HCT116 (cell line): ENCODE data around the gene GTPBP10. TPM values are rescaled to one million over a fixed set of nuclear protein-coding genes. Genes with fewer than 3 reads are reported as not detected.

Source experiments
- ATAC-seq: fragments of 200-7000 bp; cut with Tn5 transposase; 2 replicates; pipeline ENCODE4 v1.9.1; 2020; ENCODE audit warnings: mild to moderate bottlenecking, moderate library complexity
- BruUV-seq: library from RNA; stranded (reverse); fragments of 400-500 nt; replicated peaks from 2 replicates; lab custom pipeline; 2021; lab: Mats Ljungman, UMichigan
- CTCF ChIA-PET: fragments of 300-600 bp; sonication (Branson Sonifier 250); formaldehyde crosslinking; loops from one replicate; lab custom pipeline; 2021; ENCODE audit warnings: antibody characterized with exemption; lab: Charles Lee
- POLR2A ChIA-PET: fragments of 300-600, 350-600 bp; sonication (Branson Sonifier 250); formaldehyde crosslinking; loops from one replicate; lab custom pipeline; 2021; ENCODE audit warnings: antibody characterized with exemption; lab: Charles Lee
- RAD21 ChIA-PET, 2 experiments: fragments of 300-600 bp; sonication (Branson Sonifier 250); formaldehyde crosslinking; loops; one replicate each; lab custom pipeline; 2023; ENCODE audit warnings: low total read pairs in 2 of 2; ENCODE audit not compliant: uncharacterized antibody in 2 of 2, unreplicated experiment in 2 of 2, low non-redundant PET in 1 of 2; lab: Charles Lee
- DNase-seq: peaks from one replicate; pipeline ENCODE4 v3.0.0-alpha.2; 2010; ENCODE audit warnings: low read depth, low spot score
- H2AFZ ChIP-seq: fragments of 200-600 bp; shearing (Covaris generic), sonication (generic); 2 replicates; pipeline ENCODE4 v1.6.1; 2017; ENCODE audit warnings: low read depth, mixed run types, mixed read lengths, antibody characterized with exemption, low read length; ENCODE audit not compliant: poor library complexity, severe bottlenecking
- H3K27ac ChIP-seq: 2 replicates; pipeline ENCODE4 v1.5.1; 2012; ENCODE audit warnings: low read depth, low read length
- H3K27me3 ChIP-seq: fragments of 200-600 bp; sonication (generic); 2 replicates; pipeline ENCODE4 v1.6.1; 2016; ENCODE audit warnings: mixed run types, low read length, mixed read lengths; ENCODE audit not compliant: insufficient read depth
- H3K36me3 ChIP-seq, 2 experiments: fragments of 200-500 bp in 1 of 2; fragments of 200-600 bp in 1 of 2; sonication (Bioruptor generic) in 1 of 2; sonication (generic) in 1 of 2; 2 replicates each; pipeline versions ENCODE4 v1.5.1 to v1.6.1; 2014 to 2016; ENCODE audit warnings: low read length in 2 of 2, inconsistent platforms in 1 of 2, mixed read lengths in 1 of 2, mixed run types in 1 of 2; ENCODE audit not compliant: insufficient read depth in 2 of 2, control insufficient read depth in 1 of 2
- H3K4me1 ChIP-seq, 2 experiments: fragments of 200-600 bp in 1 of 2; sonication (generic) in 1 of 2; 2 replicates each; pipeline versions ENCODE4 v1.5.1 to v1.6.1; 2012 to 2017; ENCODE audit warnings: low read length in 2 of 2, inconsistent platforms in 1 of 2, mild to moderate bottlenecking in 1 of 2, mixed read lengths in 1 of 2, mixed run types in 1 of 2, moderate library complexity in 1 of 2; ENCODE audit not compliant: insufficient read depth in 2 of 2, control insufficient read depth in 1 of 2
- H3K4me2 ChIP-seq: fragments of 200-600 bp; sonication (generic); 2 replicates; pipeline ENCODE4 v1.6.1; 2017; ENCODE audit warnings: mixed run types, low read length, mixed read lengths
- H3K4me3 ChIP-seq, 2 experiments: fragments of 200-600 bp in 1 of 2; sonication (generic) in 1 of 2; replicated peaks in 1 of 2; 2 replicates each; pipeline ENCODE4 v1.5.1; 2011 to 2016; ENCODE audit warnings: low read length in 2 of 2, control low read depth in 1 of 2, low read depth in 1 of 2, mild to moderate bottlenecking in 1 of 2, mixed read lengths in 1 of 2, mixed run types in 1 of 2
- H3K79me2 ChIP-seq: fragments of 200-600 bp; sonication (generic); 2 replicates; pipeline ENCODE4 v1.6.1; 2017; ENCODE audit warnings: mild to moderate bottlenecking, mixed run types, low read length, moderate library complexity, mixed read lengths; ENCODE audit not compliant: insufficient read depth
- H3K9ac ChIP-seq: fragments of 200-600 bp; sonication (generic); 2 replicates; pipeline ENCODE4 v1.6.1; 2016; ENCODE audit warnings: low read length, mixed read lengths
- H3K9me2 ChIP-seq: fragments of 200-600 bp; sonication (generic), shearing (Covaris generic); 2 replicates; pipeline ENCODE4 v1.6.1; 2017; ENCODE audit warnings: mixed run types, mild to moderate bottlenecking, moderate library complexity; ENCODE audit not compliant: insufficient read depth
- H3K9me3 ChIP-seq, 2 experiments: fragments of 200-500 bp in 1 of 2; fragments of 200-600 bp in 1 of 2; sonication (Bioruptor generic) in 1 of 2; sonication (generic) in 1 of 2; 2 replicates each; pipeline ENCODE4 v1.6.1; 2014 to 2017; ENCODE audit warnings: low read length in 2 of 2, mixed read lengths in 2 of 2, inconsistent platforms in 1 of 2, low read depth in 1 of 2, mild to moderate bottlenecking in 1 of 2, mixed run types in 1 of 2, moderate library complexity in 1 of 2; ENCODE audit not compliant: control insufficient read depth in 1 of 2, insufficient read depth in 1 of 2
- H4K20me1 ChIP-seq: fragments of 200-600 bp; sonication (generic), shearing (Covaris generic); 2 replicates; pipeline ENCODE4 v1.6.1; 2017; ENCODE audit warnings: mixed run types, mild to moderate bottlenecking, moderate library complexity; ENCODE audit not compliant: insufficient read depth
- CTCF ChIP-seq, 3 experiments: fragments of 200-600 bp in 1 of 3; sonication (generic) in 1 of 3; IDR thresholded peaks in 2 of 3; conservative IDR thresholded peaks in 1 of 3; 2 replicates each; pipeline ENCODE4 v1.5.1; 2012 to 2017; ENCODE audit warnings: low read depth in 2 of 3, low read length in 2 of 3, antibody characterized with exemption in 1 of 3, borderline replicate concordance in 1 of 3, control low read depth in 1 of 3, mild to moderate bottlenecking in 1 of 3, mixed read lengths in 1 of 3, mixed run types in 1 of 3, moderate library complexity in 1 of 3; ENCODE audit not compliant: insufficient read depth in 1 of 3
- EGR1 ChIP-seq: IDR thresholded peaks from 2 replicates; pipeline ENCODE4 v1.6.1; 2012; ENCODE audit warnings: low read depth
- ELF1 ChIP-seq: IDR thresholded peaks from 2 replicates; pipeline ENCODE4 v1.6.1; 2012; ENCODE audit warnings: low read depth, borderline replicate concordance
- EZH2phosphoT487 ChIP-seq: fragments of 200-600 bp; IDR thresholded peaks from 2 replicates; pipeline ENCODE4 v1.6.1; 2018; ENCODE audit warnings: antibody characterized with exemption, borderline replicate concordance
- FOSL1 ChIP-seq: IDR thresholded peaks from 2 replicates; pipeline ENCODE4 v1.6.1; 2012; ENCODE audit warnings: low read depth
- JUND ChIP-seq: IDR thresholded peaks from 2 replicates; pipeline ENCODE4 v1.6.1; 2012
- MAX ChIP-seq: IDR thresholded peaks from 2 replicates; pipeline ENCODE4 v1.6.1; 2012
- POLR2A ChIP-seq: IDR thresholded peaks from 2 replicates; pipeline ENCODE4 v1.7.0; 2011; ENCODE audit warnings: borderline replicate concordance; ENCODE audit not compliant: insufficient read depth, insufficient read length; ENCODE audit errors: extremely low read depth
- REST ChIP-seq: IDR thresholded peaks from 2 replicates; pipeline ENCODE4 v1.6.1; 2012; ENCODE audit warnings: low read depth
- TCF7L2 ChIP-seq: IDR thresholded peaks from 2 replicates; pipeline ENCODE4 v1.7.0; 2011; ENCODE audit warnings: borderline replicate concordance, inconsistent platforms; ENCODE audit not compliant: insufficient read depth, insufficient read length; ENCODE audit errors: extremely low read depth
- YY1 ChIP-seq: IDR thresholded peaks from 2 replicates; pipeline ENCODE4 v1.6.1; 2011; ENCODE audit warnings: low read length, low read depth, moderate library complexity, mild to moderate bottlenecking; ENCODE audit not compliant: insufficient replicate concordance; ENCODE audit errors: extremely low read depth
- ZFX ChIP-seq: fragments of 450-650 bp; IDR thresholded peaks from 2 replicates; pipeline ENCODE4 v1.6.1; 2017
- intact Hi-C: fragments of 100-400 bp; cut with micrococcal nuclease; formaldehyde crosslinking; loops from 2 replicates; pipeline ENCODE4 v1.10.0; 2022
- total RNA-seq: library from RNA; stranded (reverse); gene quantifications from one replicate; pipeline ENCODE4 v1.2.1, GENCODE V29; 2021; ENCODE audit not compliant: unreplicated experiment

GTPBP10 gene
- total RNA-seq, 1 experiment from 2014 or later: 36.7 TPM

GRCh38 chr7:90413185-90413528 lies 66.6 kb downstream of the GTPBP10 start:
- Histone ChIP-seq H3K9ac (no peak overlapping the region), H3K4me3 (no peak overlapping the region), H3K27me3 (no peaks in the 10 kb centered on the region), H3K27ac (no peak overlapping the region), H3K36me3 (peaks cover 0 to 11% of the 10 kb centered on the region in 2 experiments; a peak in 2 of 4 replicates), H3K4me1 (peaks cover 0 to 13% of the 10 kb centered on the region in 2 experiments; a peak in 2 of 4 replicates), H2AFZ (no peak overlapping the region), H3K9me2 (no peaks in the 10 kb centered on the region), H4K20me1 (no peaks in the 10 kb centered on the region), H3K9me3 (no peaks in the 10 kb centered on the region), H3K79me2 (no peaks in the 10 kb centered on the region; the same call in 1 of the 2 replicates), H3K4me2 (no peak overlapping the region)
- ChIA-PET RAD21 (no interaction called here), CTCF (no interaction called here), POLR2A (no interaction called here)
- ATAC-seq (no peak), DNase-seq (no peak)
- TF ChIP-seq POLR2A: no peak
- peak in 1 of 3 experiments; percentile 6; a peak in 1 of 6 replicates for TF ChIP-seq CTCF (IDR thresholded peaks at IDR 0.05 in 2 of 3, conservative IDR thresholded peaks at IDR 0.05 in 1 of 3; ENCODE audit: borderline replicate concordance in 1 of 3, insufficient read depth in 1 of 3, low read depth in 2 of 3, low read length in 2 of 3)
- intact Hi-C loops: loop anchor here (1.0 kb wide), 1 partner anchor 261 kb away; no protein-coding TSS in a partner anchor
- no TSS peak for BruUV-seq

GRCh38 chr7:90421651-90422050 lies 75.1 kb downstream of the GTPBP10 start:
- Histone ChIP-seq H3K9me3 (no peaks in the 10 kb centered on the region), H3K9ac (no peak overlapping the region), H3K36me3 (no peaks in the 10 kb centered on the region), H3K79me2 (no peaks in the 10 kb centered on the region), H3K4me1 (peaks cover 0 to 5% of the 10 kb centered on the region in 2 experiments; a peak in 1 of 4 replicates), H3K9me2 (no peaks in the 10 kb centered on the region), H3K4me2 (no peak overlapping the region), H3K4me3 (no peak overlapping the region), H3K27me3 (no peaks in the 10 kb centered on the region), H4K20me1 (no peaks in the 10 kb centered on the region), H2AFZ (no peak overlapping the region), H3K27ac (no peak overlapping the region)
- CTCF ChIA-PET: no interaction called here
- DNase-seq (no peak), ATAC-seq (no peak)
- TF ChIP-seq REST (no peak), FOSL1 (no peak), CTCF (IDR thresholded peaks at IDR 0.05 in 2 of 3, conservative IDR thresholded peaks at IDR 0.05 in 1 of 3; ENCODE audit: borderline replicate concordance in 1 of 3, insufficient read depth in 1 of 3, low read depth in 2 of 3, low read length in 2 of 3) (no peak), YY1 (no peak), MAX (no peak), JUND (no peak), EGR1 (no peak), EZH2phosphoT487 (no peak), ELF1 (no peak), ZFX (no peak), TCF7L2 (no peak)
- no TSS peak for BruUV-seq
- RAD21 ChIA-PET: no interaction called here
- POLR2A ChIA-PET: no interaction called here
- intact Hi-C loops: no loop called here
